Upper lobe of left lung (tissue), 4 donors: ENCODE results near the gene CNTNAP5.

Experiments
- EP300 ChIP-seq, 4 donors: sonication (generic); formaldehyde crosslinking; IDR thresholded peaks; one replicate each; pipeline ENCODE4 v1.5.1; 2017; ENCODE audit warnings: antibody characterized with exemption in 4 of 4, control low read depth in 2 of 4
- POLR2A ChIP-seq, 4 donors: fragments of 450-650 bp; IDR thresholded peaks; one replicate each; pipeline ENCODE4 v1.5.1; 2016 to 2017; ENCODE audit warnings: antibody characterized with exemption in 4 of 4, mild to moderate bottlenecking in 2 of 4
- POLR2AphosphoS5 ChIP-seq, 2 donors: sonication (generic); formaldehyde crosslinking; IDR thresholded peaks; one replicate each; pipeline ENCODE4 v1.5.1; 2017; ENCODE audit warnings: antibody characterized with exemption in 2 of 2
- TF ChIP-seq, protein P1 (sequence below), 6 experiments: fragments of 450-650 bp in 4 of 6; fragments of 200-600 bp in 2 of 6; sonication (generic) in 2 of 6; IDR thresholded peaks; one replicate each; pipeline ENCODE4 v1.5.1; 2016 to 2019; ENCODE audit warnings: antibody characterized with exemption in 6 of 6

GRCh38 chr2:124670187-124670586 is 645.1 kb downstream of the CNTNAP5 start:
- TF ChIP-seq, protein P1, sequence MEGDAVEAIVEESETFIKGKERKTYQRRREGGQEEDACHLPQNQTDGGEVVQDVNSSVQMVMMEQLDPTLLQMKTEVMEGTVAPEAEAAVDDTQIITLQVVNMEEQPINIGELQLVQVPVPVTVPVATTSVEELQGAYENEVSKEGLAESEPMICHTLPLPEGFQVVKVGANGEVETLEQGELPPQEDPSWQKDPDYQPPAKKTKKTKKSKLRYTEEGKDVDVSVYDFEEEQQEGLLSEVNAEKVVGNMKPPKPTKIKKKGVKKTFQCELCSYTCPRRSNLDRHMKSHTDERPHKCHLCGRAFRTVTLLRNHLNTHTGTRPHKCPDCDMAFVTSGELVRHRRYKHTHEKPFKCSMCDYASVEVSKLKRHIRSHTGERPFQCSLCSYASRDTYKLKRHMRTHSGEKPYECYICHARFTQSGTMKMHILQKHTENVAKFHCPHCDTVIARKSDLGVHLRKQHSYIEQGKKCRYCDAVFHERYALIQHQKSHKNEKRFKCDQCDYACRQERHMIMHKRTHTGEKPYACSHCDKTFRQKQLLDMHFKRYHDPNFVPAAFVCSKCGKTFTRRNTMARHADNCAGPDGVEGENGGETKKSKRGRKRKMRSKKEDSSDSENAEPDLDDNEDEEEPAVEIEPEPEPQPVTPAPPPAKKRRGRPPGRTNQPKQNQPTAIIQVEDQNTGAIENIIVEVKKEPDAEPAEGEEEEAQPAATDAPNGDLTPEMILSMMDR (IDR thresholded peaks at IDR 0.05) = no peak
- TF ChIP-seq POLR2A (IDR thresholded peaks at IDR 0.05) (no peak), POLR2AphosphoS5 (IDR thresholded peaks at IDR 0.05) (no peak), EP300 (IDR thresholded peaks at IDR 0.05) (no peak)
